ENCODE measurements around the gene ZDHHC6. TPM values are rescaled to one million over a fixed set of nuclear protein-coding genes. Genes with fewer than 3 reads are reported as not detected.

ZDHHC6 gene
- total RNA-seq, 1 experiment from 2014 or later = 40.3 TPM

- ChIA-PET POLR2A (interaction anchor here (0.7 kb wide), 1 partner anchor 1590 kb away, joined by 3 read pairs; no protein-coding TSS in a partner anchor), CTCF (interaction anchor here (0.6 to 1.2 kb wide), 9 partner anchors 19 to 913 kb away, joined by 3 to 11 read pairs (median 4); partner anchors contain the start of genes VTI1A and ZDHHC6)
- intact Hi-C loops (cut with micrococcal nuclease; ENCODE audit: unreplicated experiment) (loop anchor here (5.0 to 10.0 kb wide), 2 partner anchors 155 to 483 kb away; partner anchors contain the start of gene TCF7L2), in situ Hi-C loops (cut with HindIII; ENCODE audit: low pct_unique_long_range_greater_than_20kb, low sequenced_read_pairs) (no loop called here)
- no peaks in the 10 kb centered on the region for H3K27me3 ChIP-seq (ENCODE audit: control insufficient read depth, insufficient read depth, low read length)
- no peak overlapping the region for H3K27ac ChIP-seq (ENCODE audit: low read length)
- H3K4me1 ChIP-seq (ENCODE audit: control insufficient read depth, insufficient read depth, low read length) = 0 out of 2 replicates have a peak, but pooled peaks cover 5% of the 10 kb centered on the region
- H3K4me3 ChIP-seq (ENCODE audit: low read depth in 2 of 2, low read length in 2 of 2) = no peak overlapping the region
- H3K36me3 ChIP-seq (ENCODE audit: control insufficient read depth, insufficient read depth, low read length) = no peaks in the 10 kb centered on the region
- TF ChIP-seq SIN3A (IDR thresholded peaks at IDR 0.05; ENCODE audit: borderline replicate concordance, insufficient read depth, low read depth, low read length) (no peak), POLR2AphosphoS5 (IDR thresholded peaks at IDR 0.05; ENCODE audit: low read depth, low read length) (no peak), CTCF (IDR thresholded peaks at IDR 0.05) (peak; percentile 85), TCF7L2 (IDR thresholded peaks at IDR 0.05; ENCODE audit: low read depth, low read length) (no peak), REST (IDR thresholded peaks at IDR 0.05; ENCODE audit: insufficient read depth in 1 of 2, low read depth in 2 of 2, low read length in 1 of 2) (no peak)
- DNase-seq (ENCODE audit: low read depth, low spot score) (peak; percentile 50), ATAC-seq (peak; percentile 87)
- no TSS peak for BruUV-seq (replicated peaks)
- no peaks in the 10 kb centered on the region for H3K9me3 ChIP-seq (ENCODE audit: control insufficient read depth, insufficient read depth, low read depth, low read length)
Measured at GRCh38 chr10:112471878-112472487, 25.3 kb upstream of the ZDHHC6 start.

GRCh38 chr10:112467541-112468075 is 20.9 kb upstream of the ZDHHC6 start:
- TF ChIP-seq TCF7L2 (IDR thresholded peaks at IDR 0.05; ENCODE audit: low read depth, low read length) (no peak), REST (IDR thresholded peaks at IDR 0.05; ENCODE audit: insufficient read depth in 1 of 2, low read depth in 2 of 2, low read length in 1 of 2) (peak in 1 of 2 experiments; percentile 82; a peak in 2 of 4 replicates), POLR2AphosphoS5 (IDR thresholded peaks at IDR 0.05; ENCODE audit: low read depth, low read length) (no peak)
- Histone ChIP-seq H3K4me3 (ENCODE audit: low read depth in 2 of 2, low read length in 2 of 2) (no peak overlapping the region), H3K9me3 (ENCODE audit: control insufficient read depth, insufficient read depth, low read depth, low read length) (no peaks in the 10 kb centered on the region), H3K27me3 (ENCODE audit: control insufficient read depth, insufficient read depth, low read length) (no peaks in the 10 kb centered on the region), H3K36me3 (ENCODE audit: control insufficient read depth, insufficient read depth, low read length) (peaks cover 10% of the 10 kb centered on the region; the same call in 1 of the 2 replicates), H3K27ac (ENCODE audit: low read length) (no peak overlapping the region), H3K4me1 (ENCODE audit: control insufficient read depth, insufficient read depth, low read length) (no peaks in the 10 kb centered on the region)
- DNase-seq (ENCODE audit: low read depth, low spot score) = no peak
- CTCF ChIA-PET = no interaction called here
- no peak for ATAC-seq
- POLR2A ChIA-PET = interaction anchor here (0.6 kb wide), 1 partner anchor 323 kb away, joined by 3 read pairs; no protein-coding TSS in a partner anchor
- no TSS peak for BruUV-seq (replicated peaks)
- intact Hi-C loops (cut with micrococcal nuclease; ENCODE audit: unreplicated experiment) = no loop called here
- in situ Hi-C loops (cut with HindIII; ENCODE audit: low pct_unique_long_range_greater_than_20kb, low sequenced_read_pairs) = no loop called here

Measured in Panc1 (cell line).